SK-N-SH treated with all-trans-retinoic acid at 6 μM for 48 hours (cell line): Measurements from ENCODE around the gene HDAC10.

Source experiments
- ATAC-seq: fragments of 200-7000 bp; cut with Tn5 transposase; 3 replicates; pipeline ENCODE4 v1.9.1; 2020; ENCODE audit warnings: mild to moderate bottlenecking, moderate library complexity
- ARNTL ChIP-seq: fragments of 450-650 bp; formaldehyde crosslinking; IDR thresholded peaks from 2 replicates; pipeline ENCODE4 v1.5.0; 2020; ENCODE audit warnings: low read depth, mild to moderate bottlenecking, moderate library complexity, borderline replicate concordance
- BACH2 ChIP-seq: fragments of 250-450 bp; sonication (Bioruptor Pico); IDR thresholded peaks from 2 replicates; pipeline ENCODE4 v1.9.0; 2021; ENCODE audit warnings: mild to moderate bottlenecking, borderline replicate concordance
- CSDC2 ChIP-seq: fragments of 250-450 bp; sonication (Bioruptor Pico); IDR thresholded peaks from 2 replicates; pipeline ENCODE4 v1.5.0; 2020; ENCODE audit warnings: mild to moderate bottlenecking, moderate library complexity
- ESRRG ChIP-seq: fragments of 250-450 bp; sonication (Bioruptor Pico); IDR thresholded peaks from 2 replicates; pipeline ENCODE4 v1.6.1; 2021; ENCODE audit warnings: mild to moderate bottlenecking
- ISL1 ChIP-seq: fragments of 250-450 bp; sonication (Bioruptor Pico); IDR thresholded peaks from 2 replicates; pipeline ENCODE4 v2.1.2; 2022; ENCODE audit warnings: mild to moderate bottlenecking, moderate library complexity
- OSR1 ChIP-seq: fragments of 250-450 bp; sonication (Bioruptor Pico); IDR thresholded peaks from 2 replicates; pipeline ENCODE4 v1.8.0; 2022; ENCODE audit warnings: moderate library complexity, mild to moderate bottlenecking, inconsistent platforms
- PPARA ChIP-seq: fragments of 250-450 bp; sonication (Bioruptor Pico); IDR thresholded peaks from 2 replicates; pipeline ENCODE4 v1.5.0; 2020; ENCODE audit warnings: mild to moderate bottlenecking, borderline replicate concordance
- RARB ChIP-seq: fragments of 250-450 bp; sonication (Bioruptor Pico); IDR thresholded peaks from 2 replicates; pipeline ENCODE4 v1.8.0; 2021; ENCODE audit warnings: mild to moderate bottlenecking, moderate library complexity
- TCF4 ChIP-seq: fragments of 250-450 bp; sonication (Bioruptor Pico); IDR thresholded peaks from 2 replicates; pipeline ENCODE4 v1.8.0; 2021; ENCODE audit warnings: mild to moderate bottlenecking, moderate library complexity, borderline replicate concordance
- TOX ChIP-seq: fragments of 250-450 bp; sonication (Bioruptor Pico); IDR thresholded peaks from 2 replicates; pipeline ENCODE4 v1.8.0; 2021; ENCODE audit warnings: mild to moderate bottlenecking, moderate library complexity, borderline replicate concordance
- ZC3H10 ChIP-seq: fragments of 250-450 bp; sonication (Bioruptor Pico); IDR thresholded peaks from 2 replicates; pipeline ENCODE4 v1.5.1; 2021; ENCODE audit warnings: mild to moderate bottlenecking, moderate library complexity
- ZFP3 ChIP-seq: fragments of 250-450 bp; sonication (Bioruptor Pico); IDR thresholded peaks from 2 replicates; pipeline ENCODE4 v1.5.0; 2020; ENCODE audit warnings: mild to moderate bottlenecking, moderate library complexity
- ZFP30 ChIP-seq: fragments of 450-650 bp; formaldehyde crosslinking; IDR thresholded peaks from 2 replicates; pipeline ENCODE4 v1.5.0; 2022; ENCODE audit warnings: mild to moderate bottlenecking, moderate library complexity
- ZNF565 ChIP-seq: fragments of 450-650 bp; formaldehyde crosslinking; conservative IDR thresholded peaks from 2 replicates; pipeline ENCODE4 v1.5.0; 2020; ENCODE audit warnings: low read depth, mild to moderate bottlenecking, moderate library complexity
- ZNF70 ChIP-seq: fragments of 450-650 bp; formaldehyde crosslinking; IDR thresholded peaks from 2 replicates; pipeline ENCODE4 v1.5.0; 2020; ENCODE audit warnings: mild to moderate bottlenecking, moderate library complexity
- ZNF8 ChIP-seq: fragments of 450-650 bp; formaldehyde crosslinking; IDR thresholded peaks from 2 replicates; pipeline ENCODE4 v1.5.0; 2020; ENCODE audit warnings: mild to moderate bottlenecking, moderate library complexity
- TF ChIP-seq, protein P1 (sequence below): fragments of 250-450 bp; sonication (Bioruptor Pico); IDR thresholded peaks from 2 replicates; pipeline ENCODE4 v1.5.1; 2020; ENCODE audit warnings: low read depth, mild to moderate bottlenecking, moderate library complexity
- TF ChIP-seq, protein P2 (sequence below): fragments of 250-450 bp; sonication (Bioruptor Pico); IDR thresholded peaks from 2 replicates; pipeline ENCODE4 v1.8.0; 2020; ENCODE audit warnings: mild to moderate bottlenecking, moderate library complexity, borderline replicate concordance
- TF ChIP-seq, protein P3 (sequence below): fragments of 250-450 bp; sonication (Bioruptor Pico); IDR thresholded peaks from 2 replicates; pipeline ENCODE4 v1.8.0; 2021; ENCODE audit warnings: low read depth, mild to moderate bottlenecking, moderate library complexity, borderline replicate concordance
- TF ChIP-seq, protein P4 (sequence below): fragments of 250-450 bp; sonication (Bioruptor Pico); IDR thresholded peaks from 2 replicates; pipeline ENCODE4 v1.5.1; 2021; ENCODE audit warnings: mild to moderate bottlenecking, moderate library complexity
- TF ChIP-seq, protein P5 (sequence below): fragments of 250-450 bp; sonication (Bioruptor Pico); IDR thresholded peaks from 2 replicates; pipeline ENCODE4 v1.5.0; 2020; ENCODE audit warnings: mild to moderate bottlenecking, moderate library complexity

Gene HDAC10

DNA sequence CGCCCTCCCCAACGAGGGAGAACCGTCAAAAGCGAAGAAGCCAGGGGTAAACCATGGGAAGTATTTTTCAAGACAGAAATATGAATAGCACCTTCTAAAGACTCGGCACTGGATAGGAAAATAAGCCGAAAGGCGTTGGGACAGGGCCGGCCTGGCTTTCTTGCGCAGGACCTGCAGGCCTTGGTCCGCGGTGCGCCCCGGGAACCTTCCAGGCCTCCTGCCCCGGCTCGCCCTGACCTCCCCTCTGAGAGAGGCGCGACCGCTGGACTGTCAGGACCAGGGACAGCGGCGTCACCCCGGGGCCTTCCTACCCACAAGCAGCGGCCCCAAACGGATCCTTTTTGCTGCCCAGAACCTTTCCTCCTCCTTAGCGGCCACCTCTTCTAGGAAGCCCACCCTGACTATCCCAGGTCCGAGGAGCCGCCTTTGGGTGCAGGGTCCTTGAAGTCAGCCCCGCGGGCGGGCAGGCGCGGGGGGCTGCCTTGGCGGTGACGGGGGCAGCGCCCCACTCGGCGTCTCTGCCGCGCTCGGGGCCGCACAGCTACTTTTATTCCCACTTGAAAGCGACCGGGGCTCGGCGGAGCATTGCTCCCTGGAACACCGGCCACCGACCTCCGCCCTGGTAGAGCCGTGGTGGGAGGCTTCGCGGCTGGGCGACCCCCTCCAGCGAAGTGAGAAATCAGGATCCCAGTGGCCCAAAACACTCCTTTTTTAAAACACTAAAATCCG lies 19.8 kb upstream of the HDAC10 start:
- ATAC-seq: peak; percentile 72
- TF ChIP-seq PPARA (CRISPR knock-in tag) (no peak), ZFP3 (CRISPR knock-in tag) (peak; percentile 72; the same call in 1 of the 2 replicates)
- TF ChIP-seq, protein P1, sequence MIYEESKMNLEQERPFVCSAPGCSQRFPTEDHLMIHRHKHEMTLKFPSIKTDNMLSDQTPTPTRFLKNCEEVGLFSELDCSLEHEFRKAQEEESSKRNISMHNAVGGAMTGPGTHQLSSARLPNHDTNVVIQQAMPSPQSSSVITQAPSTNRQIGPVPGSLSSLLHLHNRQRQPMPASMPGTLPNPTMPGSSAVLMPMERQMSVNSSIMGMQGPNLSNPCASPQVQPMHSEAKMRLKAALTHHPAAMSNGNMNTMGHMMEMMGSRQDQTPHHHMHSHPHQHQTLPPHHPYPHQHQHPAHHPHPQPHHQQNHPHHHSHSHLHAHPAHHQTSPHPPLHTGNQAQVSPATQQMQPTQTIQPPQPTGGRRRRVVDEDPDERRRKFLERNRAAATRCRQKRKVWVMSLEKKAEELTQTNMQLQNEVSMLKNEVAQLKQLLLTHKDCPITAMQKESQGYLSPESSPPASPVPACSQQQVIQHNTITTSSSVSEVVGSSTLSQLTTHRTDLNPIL (CRISPR knock-in tag): no peak

DNA sequence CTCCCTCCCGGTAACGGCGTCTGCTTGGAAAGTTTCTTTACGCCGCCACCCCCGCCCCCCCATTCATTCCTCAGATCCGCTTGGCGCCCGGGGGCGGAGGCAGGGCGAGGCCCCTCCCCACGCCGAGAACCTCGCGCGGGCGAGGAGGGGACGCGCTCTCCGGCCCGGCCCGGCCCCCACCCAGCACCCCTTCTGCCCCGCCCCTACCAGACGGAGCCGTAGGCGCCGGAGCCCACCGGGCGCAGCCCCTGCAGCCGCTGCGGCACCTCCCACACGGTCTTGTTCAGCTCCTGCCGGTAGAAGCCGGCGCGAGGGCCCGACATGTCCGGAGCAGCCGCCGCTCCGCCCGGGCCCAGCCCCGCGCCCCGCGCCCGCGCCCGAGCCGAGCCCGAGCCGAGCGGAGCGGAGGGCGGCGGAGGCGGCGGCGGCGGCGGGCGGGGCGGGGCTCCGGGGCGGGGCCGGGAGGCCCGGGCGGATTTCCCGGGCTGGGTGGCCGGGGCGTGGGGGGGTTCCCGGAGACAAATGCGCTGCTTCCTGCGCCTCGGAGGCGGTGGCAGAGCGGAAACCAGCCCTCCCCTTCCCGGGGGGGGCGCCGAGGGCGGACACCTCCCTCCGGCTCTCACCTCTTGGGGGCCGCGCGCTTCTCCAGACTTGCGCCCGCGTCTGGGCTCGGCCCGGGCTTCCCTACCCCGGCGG lies 19.1 kb upstream of the HDAC10 start, which contains the start of gene MAPK11:
MAPK11 (minus strand) TSS at position 411 of the 696 bp plus-strand sequence; CDS start at position 323, 88 bp downstream.
- peak; percentile 49 for ATAC-seq
- no peak for TF ChIP-seq OSR1
- TF ChIP-seq, protein P2, sequence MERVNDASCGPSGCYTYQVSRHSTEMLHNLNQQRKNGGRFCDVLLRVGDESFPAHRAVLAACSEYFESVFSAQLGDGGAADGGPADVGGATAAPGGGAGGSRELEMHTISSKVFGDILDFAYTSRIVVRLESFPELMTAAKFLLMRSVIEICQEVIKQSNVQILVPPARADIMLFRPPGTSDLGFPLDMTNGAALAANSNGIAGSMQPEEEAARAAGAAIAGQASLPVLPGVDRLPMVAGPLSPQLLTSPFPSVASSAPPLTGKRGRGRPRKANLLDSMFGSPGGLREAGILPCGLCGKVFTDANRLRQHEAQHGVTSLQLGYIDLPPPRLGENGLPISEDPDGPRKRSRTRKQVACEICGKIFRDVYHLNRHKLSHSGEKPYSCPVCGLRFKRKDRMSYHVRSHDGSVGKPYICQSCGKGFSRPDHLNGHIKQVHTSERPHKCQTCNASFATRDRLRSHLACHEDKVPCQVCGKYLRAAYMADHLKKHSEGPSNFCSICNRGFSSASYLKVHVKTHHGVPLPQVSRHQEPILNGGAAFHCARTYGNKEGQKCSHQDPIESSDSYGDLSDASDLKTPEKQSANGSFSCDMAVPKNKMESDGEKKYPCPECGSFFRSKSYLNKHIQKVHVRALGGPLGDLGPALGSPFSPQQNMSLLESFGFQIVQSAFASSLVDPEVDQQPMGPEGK (CRISPR knock-in tag): peak; percentile 98
- TF ChIP-seq, all 23 proteins: peak for 1

DNA sequence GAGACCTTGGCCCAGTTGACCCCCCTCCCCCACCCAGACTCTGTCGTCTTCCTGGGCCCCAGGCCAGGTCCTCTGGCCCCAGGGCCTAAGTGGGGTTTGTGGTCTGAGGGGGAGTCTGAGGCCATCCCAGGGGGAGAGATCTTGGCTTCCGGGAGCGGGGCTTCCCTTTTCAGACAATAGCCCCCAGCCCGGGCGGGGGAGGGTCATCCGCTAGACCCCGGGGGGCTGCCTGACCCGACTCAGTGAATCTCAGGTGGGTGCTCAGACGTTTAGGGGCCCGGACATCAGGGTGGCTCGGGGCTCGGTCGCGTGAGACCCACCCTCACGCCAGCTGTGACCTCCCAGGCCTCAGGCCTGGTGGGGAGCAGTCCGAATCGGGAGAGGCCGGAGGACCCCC lies 18.5 kb upstream of the HDAC10 start:
- ATAC-seq: no peak
- TF ChIP-seq, protein P3, sequence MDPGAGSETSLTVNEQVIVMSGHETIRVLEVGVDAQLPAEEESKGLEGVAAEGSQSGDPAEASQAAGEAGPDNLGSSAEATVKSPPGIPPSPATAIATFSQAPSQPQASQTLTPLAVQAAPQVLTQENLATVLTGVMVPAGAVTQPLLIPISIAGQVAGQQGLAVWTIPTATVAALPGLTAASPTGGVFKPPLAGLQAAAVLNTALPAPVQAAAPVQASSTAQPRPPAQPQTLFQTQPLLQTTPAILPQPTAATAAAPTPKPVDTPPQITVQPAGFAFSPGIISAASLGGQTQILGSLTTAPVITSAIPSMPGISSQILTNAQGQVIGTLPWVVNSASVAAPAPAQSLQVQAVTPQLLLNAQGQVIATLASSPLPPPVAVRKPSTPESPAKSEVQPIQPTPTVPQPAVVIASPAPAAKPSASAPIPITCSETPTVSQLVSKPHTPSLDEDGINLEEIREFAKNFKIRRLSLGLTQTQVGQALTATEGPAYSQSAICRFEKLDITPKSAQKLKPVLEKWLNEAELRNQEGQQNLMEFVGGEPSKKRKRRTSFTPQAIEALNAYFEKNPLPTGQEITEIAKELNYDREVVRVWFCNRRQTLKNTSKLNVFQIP (CRISPR knock-in tag): no peak
- no peak for TF ChIP-seq ZNF8 (CRISPR knock-in tag)
- no peak for TF ChIP-seq ISL1 (CRISPR knock-in tag)
- no peak for TF ChIP-seq TCF4 (CRISPR knock-in tag)
- TF ChIP-seq, protein P1 (CRISPR knock-in tag): no peak
- no peak for TF ChIP-seq ZFP30 (CRISPR knock-in tag)
- no peak for TF ChIP-seq OSR1
- no peak for TF ChIP-seq PPARA (CRISPR knock-in tag)
- no peak for TF ChIP-seq ZNF70 (CRISPR knock-in tag)
- no peak for TF ChIP-seq ZC3H10
- no peak for TF ChIP-seq ARNTL (CRISPR knock-in tag)
- no peak for TF ChIP-seq RARB (CRISPR knock-in tag)
- TF ChIP-seq TOX (CRISPR knock-in tag): no peak
- TF ChIP-seq CSDC2 (CRISPR knock-in tag): no peak
- TF ChIP-seq ZNF565 (CRISPR knock-in tag): no peak
- no peak for TF ChIP-seq BACH2 (CRISPR knock-in tag)
- TF ChIP-seq, protein P4, sequence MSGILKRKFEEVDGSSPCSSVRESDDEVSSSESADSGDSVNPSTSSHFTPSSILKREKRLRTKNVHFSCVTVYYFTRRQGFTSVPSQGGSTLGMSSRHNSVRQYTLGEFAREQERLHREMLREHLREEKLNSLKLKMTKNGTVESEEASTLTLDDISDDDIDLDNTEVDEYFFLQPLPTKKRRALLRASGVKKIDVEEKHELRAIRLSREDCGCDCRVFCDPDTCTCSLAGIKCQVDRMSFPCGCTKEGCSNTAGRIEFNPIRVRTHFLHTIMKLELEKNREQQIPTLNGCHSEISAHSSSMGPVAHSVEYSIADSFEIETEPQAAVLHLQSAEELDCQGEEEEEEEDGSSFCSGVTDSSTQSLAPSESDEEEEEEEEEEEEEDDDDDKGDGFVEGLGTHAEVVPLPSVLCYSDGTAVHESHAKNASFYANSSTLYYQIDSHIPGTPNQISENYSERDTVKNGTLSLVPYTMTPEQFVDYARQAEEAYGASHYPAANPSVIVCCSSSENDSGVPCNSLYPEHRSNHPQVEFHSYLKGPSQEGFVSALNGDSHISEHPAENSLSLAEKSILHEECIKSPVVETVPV (CRISPR knock-in tag): no peak
- TF ChIP-seq ESRRG: no peak
- TF ChIP-seq, protein P5, sequence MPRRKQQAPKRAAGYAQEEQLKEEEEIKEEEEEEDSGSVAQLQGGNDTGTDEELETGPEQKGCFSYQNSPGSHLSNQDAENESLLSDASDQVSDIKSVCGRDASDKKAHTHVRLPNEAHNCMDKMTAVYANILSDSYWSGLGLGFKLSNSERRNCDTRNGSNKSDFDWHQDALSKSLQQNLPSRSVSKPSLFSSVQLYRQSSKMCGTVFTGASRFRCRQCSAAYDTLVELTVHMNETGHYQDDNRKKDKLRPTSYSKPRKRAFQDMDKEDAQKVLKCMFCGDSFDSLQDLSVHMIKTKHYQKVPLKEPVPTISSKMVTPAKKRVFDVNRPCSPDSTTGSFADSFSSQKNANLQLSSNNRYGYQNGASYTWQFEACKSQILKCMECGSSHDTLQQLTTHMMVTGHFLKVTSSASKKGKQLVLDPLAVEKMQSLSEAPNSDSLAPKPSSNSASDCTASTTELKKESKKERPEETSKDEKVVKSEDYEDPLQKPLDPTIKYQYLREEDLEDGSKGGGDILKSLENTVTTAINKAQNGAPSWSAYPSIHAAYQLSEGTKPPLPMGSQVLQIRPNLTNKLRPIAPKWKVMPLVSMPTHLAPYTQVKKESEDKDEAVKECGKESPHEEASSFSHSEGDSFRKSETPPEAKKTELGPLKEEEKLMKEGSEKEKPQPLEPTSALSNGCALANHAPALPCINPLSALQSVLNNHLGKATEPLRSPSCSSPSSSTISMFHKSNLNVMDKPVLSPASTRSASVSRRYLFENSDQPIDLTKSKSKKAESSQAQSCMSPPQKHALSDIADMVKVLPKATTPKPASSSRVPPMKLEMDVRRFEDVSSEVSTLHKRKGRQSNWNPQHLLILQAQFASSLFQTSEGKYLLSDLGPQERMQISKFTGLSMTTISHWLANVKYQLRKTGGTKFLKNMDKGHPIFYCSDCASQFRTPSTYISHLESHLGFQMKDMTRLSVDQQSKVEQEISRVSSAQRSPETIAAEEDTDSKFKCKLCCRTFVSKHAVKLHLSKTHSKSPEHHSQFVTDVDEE (CRISPR knock-in tag): no peak
